CD4-positive, CD25-positive, alpha-beta regulatory T cell (primary cell): ENCODE data around the gene NUP205. TPM values are rescaled to one million over a fixed set of nuclear protein-coding genes. Genes with fewer than 3 reads are reported as not detected.

Experiments
- ATAC-seq, 2 donors: fragments of 150-1000 bp; cut with Tn5 transposase; one replicate each; pipeline ENCODE4 v1.10.0; 2021; ENCODE audit warnings: low read depth in 2 of 2, moderate number of reproducible peaks in 2 of 2, moderate library complexity in 1 of 2
- DNase-seq, 3 donors: peaks; one replicate each; pipeline versions ENCODE4 v3.0.0 to v3.0.0-alpha.2; 2012 to 2022; ENCODE audit warnings: mixed read lengths in 1 of 3
- H3K27ac ChIP-seq: one replicate; pipeline ENCODE4 v1.7.0; 2013; ENCODE audit warnings: mild to moderate bottlenecking, low read length; ENCODE audit not compliant: insufficient read depth, poor library complexity, severe bottlenecking
- H3K27me3 ChIP-seq: one replicate; pipeline ENCODE4 v1.7.0; 2013; ENCODE audit warnings: low read length; ENCODE audit not compliant: control insufficient read depth, insufficient read depth
- H3K36me3 ChIP-seq: one replicate; pipeline ENCODE4 v1.7.0; 2013; ENCODE audit warnings: mild to moderate bottlenecking, low read length, moderate library complexity; ENCODE audit not compliant: control insufficient read depth, insufficient read depth
- H3K4me1 ChIP-seq: 2 replicates; pipeline ENCODE4 v1.7.0; 2013; ENCODE audit warnings: mild to moderate bottlenecking, low read length; ENCODE audit not compliant: insufficient read depth, control insufficient read depth, poor library complexity, severe bottlenecking
- H3K4me3 ChIP-seq: one replicate; pipeline ENCODE4 v1.7.0; 2013; ENCODE audit warnings: low read depth, mild to moderate bottlenecking, low read length, moderate library complexity
- H3K9me3 ChIP-seq, 2 experiments: 1 replicate in 1 of 2; 2 replicates in 1 of 2; pipeline ENCODE4 v1.7.0; 2013; ENCODE audit warnings: low read length in 2 of 2, mild to moderate bottlenecking in 1 of 2, moderate library complexity in 1 of 2; ENCODE audit not compliant: control insufficient read depth in 2 of 2
- H3K27ac Mint-ChIP-seq, 3 donors: one replicate each; pipeline ENCODE4 v1.8.0; 2020 to 2022; ENCODE audit warnings: mild to moderate bottlenecking in 3 of 3, mixed read lengths in 3 of 3, moderate library complexity in 2 of 3
- H3K27me3 Mint-ChIP-seq: one replicate; pipeline ENCODE4 v1.8.0; 2022; ENCODE audit warnings: mild to moderate bottlenecking, mixed read lengths
- H3K36me3 Mint-ChIP-seq: one replicate; pipeline ENCODE4 v1.8.0; 2020; ENCODE audit warnings: mixed read lengths
- H3K4me1 Mint-ChIP-seq, 4 donors: one replicate each; pipeline ENCODE4 v1.8.0; 2020 to 2022; ENCODE audit warnings: mixed read lengths in 4 of 4, mild to moderate bottlenecking in 1 of 4
- H3K4me3 Mint-ChIP-seq, 4 donors: one replicate each; pipeline ENCODE4 v1.8.0; 2020 to 2022; ENCODE audit warnings: mild to moderate bottlenecking in 4 of 4, mixed read lengths in 4 of 4, moderate library complexity in 3 of 4
- H3K9me3 Mint-ChIP-seq, 7 donors: one replicate each; pipeline ENCODE4 v1.8.0; 2020 to 2022; ENCODE audit warnings: mixed read lengths in 7 of 7, mild to moderate bottlenecking in 3 of 7, moderate library complexity in 2 of 7
- polyA plus RNA-seq, 4 donors: library from polyadenylated mRNA; unstranded; fragments of 300-500 nt; fragmentation: Illumina TruSeq; gene quantifications; one replicate each; pipeline ENCODE4 v1.2.3, GENCODE V29; 2021
- total RNA-seq: library from RNA; stranded (reverse); gene quantifications from one replicate; pipeline ENCODE4 v1.2.3, GENCODE V29; 2022

Gene NUP205
- total and polyA plus RNA-seq, 5 donors from 2014 or later: 21.1 to 56.3 (median 27.6) TPM

GRCh38 chr7:135669774-135670173 is 112.1 kb downstream of the NUP205 start:
- Mint-ChIP-seq H3K27me3 (no peaks in the 10 kb centered on the region), H3K27ac (peak overlapping the region in 1 of 3 donors; percentile 67), H3K36me3 (peaks cover 45% of the 10 kb centered on the region), H3K4me1 (peaks cover 26 to 58% (median 43%) of the 10 kb centered on the region in 4 donors), H3K4me3 (no peak overlapping the region), H3K9me3 (no peaks in the 10 kb centered on the region)
- H3K27me3 ChIP-seq: no peaks in the 10 kb centered on the region
- ATAC-seq (no peak), DNase-seq (no peak)
- H3K4me3 ChIP-seq: no peak overlapping the region
- no peaks in the 10 kb centered on the region for H3K9me3 ChIP-seq
- H3K27ac ChIP-seq: no peak overlapping the region
- peaks cover 5% of the 10 kb centered on the region for H3K36me3 ChIP-seq
- peaks cover 9% of the 10 kb centered on the region for H3K4me1 ChIP-seq

- H3K4me1 ChIP-seq: peaks cover 6% of the 10 kb centered on the region
- DNase-seq (no peak), ATAC-seq (no peak)
- no peak overlapping the region for H3K27ac ChIP-seq
- H3K4me3 Mint-ChIP-seq: no peak overlapping the region
- peaks cover 8% of the 10 kb centered on the region for H3K36me3 ChIP-seq
- H3K9me3 Mint-ChIP-seq: no peaks in the 10 kb centered on the region
- no peaks in the 10 kb centered on the region for H3K27me3 Mint-ChIP-seq
- H3K27ac Mint-ChIP-seq: peak overlapping the region in 2 of 3 donors; percentile 49 to 67
- H3K4me3 ChIP-seq: no peak overlapping the region
- peaks cover 45% of the 10 kb centered on the region for H3K36me3 Mint-ChIP-seq
- H3K27me3 ChIP-seq: no peaks in the 10 kb centered on the region
- H3K9me3 ChIP-seq: no peaks in the 10 kb centered on the region
- H3K4me1 Mint-ChIP-seq: peaks cover 22 to 54% (median 39%) of the 10 kb centered on the region in 4 donors
These were observed 112.5 kb downstream of the NUP205 start for GRCh38 chr7:135670179-135670578.

- H3K4me1 Mint-ChIP-seq: peaks cover 16 to 34% (median 31%) of the 10 kb centered on the region in 4 donors
- no peaks in the 10 kb centered on the region for H3K9me3 Mint-ChIP-seq
- Histone ChIP-seq H3K36me3 (peaks cover 29% of the 10 kb centered on the region), H3K27ac (no peak overlapping the region), H3K4me3 (no peak overlapping the region), H3K9me3 (no peaks in the 10 kb centered on the region), H3K27me3 (no peaks in the 10 kb centered on the region), H3K4me1 (no peaks in the 10 kb centered on the region)
- ATAC-seq: peak in 1 of 2 donors; percentile 39
- no peak overlapping the region for H3K4me3 Mint-ChIP-seq
- peak overlapping the region in 1 of 3 donors; percentile 16 for H3K27ac Mint-ChIP-seq
- H3K27me3 Mint-ChIP-seq: no peaks in the 10 kb centered on the region
- peak in 2 of 3 donors; percentile 13 to 47 for DNase-seq
- peaks cover 49% of the 10 kb centered on the region for H3K36me3 Mint-ChIP-seq
These were observed 115.0 kb downstream of the NUP205 start for GRCh38 chr7:135672560-135673359.

GRCh38 chr7:135673360-135673706 is 115.6 kb downstream of the NUP205 start:
- H3K36me3 Mint-ChIP-seq: peaks cover 49% of the 10 kb centered on the region
- Histone ChIP-seq H3K27me3 (no peaks in the 10 kb centered on the region), H3K27ac (no peak overlapping the region), H3K36me3 (peaks cover 34% of the 10 kb centered on the region), H3K9me3 (no peaks in the 10 kb centered on the region), H3K4me3 (no peak overlapping the region), H3K4me1 (no peaks in the 10 kb centered on the region)
- no peaks in the 10 kb centered on the region for H3K9me3 Mint-ChIP-seq
- H3K27me3 Mint-ChIP-seq: no peaks in the 10 kb centered on the region
- peaks cover 12 to 31% (median 28%) of the 10 kb centered on the region in 4 donors for H3K4me1 Mint-ChIP-seq
- no peak overlapping the region for H3K4me3 Mint-ChIP-seq
- no peak for DNase-seq
- no peak overlapping the region for H3K27ac Mint-ChIP-seq
- ATAC-seq: no peak

GRCh38 chr7:135678612-135679575 is 121.2 kb downstream of the NUP205 start:
- Mint-ChIP-seq H3K36me3 (peaks cover 34% of the 10 kb centered on the region), H3K27ac (no peak overlapping the region)

GRCh38 chr7:135681762-135682161 is 124.0 kb downstream of the NUP205 start:
- H3K4me1 Mint-ChIP-seq: no peaks in the 10 kb centered on the region
- H3K9me3 Mint-ChIP-seq: no peaks in the 10 kb centered on the region
- peak overlapping the region in 1 of 3 donors; percentile 28 for H3K27ac Mint-ChIP-seq

More at GRCh38 chr7:135678612-135679575, 121.2 kb downstream of the NUP205 start:
- no peak overlapping the region for H3K27ac ChIP-seq
- H3K4me1 ChIP-seq: no peaks in the 10 kb centered on the region
- no peak for DNase-seq
- peaks cover 38% of the 10 kb centered on the region for H3K36me3 ChIP-seq
- peaks cover 0 to 3% (median 1%) of the 10 kb centered on the region in 4 donors for H3K4me1 Mint-ChIP-seq
- no peak overlapping the region for H3K4me3 ChIP-seq
- no peak for ATAC-seq
- H3K4me3 Mint-ChIP-seq: no peak overlapping the region
- H3K9me3 Mint-ChIP-seq: no peaks in the 10 kb centered on the region
- no peaks in the 10 kb centered on the region for H3K27me3 ChIP-seq
- H3K9me3 ChIP-seq: no peaks in the 10 kb centered on the region
- no peaks in the 10 kb centered on the region for H3K27me3 Mint-ChIP-seq

GRCh38 chr7:135682191-135682590 is 124.5 kb downstream of the NUP205 start:
- no peak for ATAC-seq
- peak overlapping the region in 1 of 3 donors; percentile 28 for H3K27ac Mint-ChIP-seq
- no peak overlapping the region for H3K4me3 Mint-ChIP-seq

More at GRCh38 chr7:135681762-135682161, 124.0 kb downstream of the NUP205 start:
- no peak for DNase-seq
- Histone ChIP-seq H3K4me3 (no peak overlapping the region), H3K4me1 (no peaks in the 10 kb centered on the region), H3K27me3 (no peaks in the 10 kb centered on the region), H3K27ac (no peak overlapping the region), H3K36me3 (peaks cover 17% of the 10 kb centered on the region), H3K9me3 (no peaks in the 10 kb centered on the region)
- no peak for ATAC-seq
- H3K27me3 Mint-ChIP-seq: no peaks in the 10 kb centered on the region
- no peak overlapping the region for H3K4me3 Mint-ChIP-seq
- H3K36me3 Mint-ChIP-seq: peaks cover 25% of the 10 kb centered on the region

More at GRCh38 chr7:135682191-135682590, 124.5 kb downstream of the NUP205 start:
- Mint-ChIP-seq H3K9me3 (peaks cover 0 to under 1% (median 0%) of the 10 kb centered on the region in 7 donors), H3K4me1 (peaks cover 0 to under 1% (median under 1%) of the 10 kb centered on the region in 4 donors), H3K36me3 (peaks cover 21% of the 10 kb centered on the region), H3K27me3 (no peaks in the 10 kb centered on the region)
- H3K27ac ChIP-seq: no peak overlapping the region
- no peaks in the 10 kb centered on the region for H3K27me3 ChIP-seq
- no peaks in the 10 kb centered on the region for H3K4me1 ChIP-seq
- no peak overlapping the region for H3K4me3 ChIP-seq
- no peaks in the 10 kb centered on the region for H3K9me3 ChIP-seq
- DNase-seq: no peak
- H3K36me3 ChIP-seq: peaks cover 14% of the 10 kb centered on the region
